T-helper 17 cell (primary cell): ENCODE results near the gene GIPC3. TPM values are rescaled to one million over a fixed set of nuclear protein-coding genes. Genes with fewer than 3 reads are reported as not detected.
"Not testable (repeated sequence)": the region's sequence is repeated elsewhere in the genome, so short reads cannot be mapped to it uniquely, and the experiment has no call there.

Experiments
- ATAC-seq: fragments of 150-1000 bp; cut with Tn5 transposase; 2 replicates; pipeline ENCODE4 v1.10.0; 2021; ENCODE audit warnings: mild to moderate bottlenecking, moderate library complexity
- DNase-seq, 3 donors: peaks; one replicate each; pipeline versions ENCODE4 v3.0.0 to v3.0.0-alpha.2; 2020 to 2021
- H3K9me3 ChIP-seq: one replicate; pipeline ENCODE4 v1.7.0; 2013; ENCODE audit warnings: low read length, mild to moderate bottlenecking; ENCODE audit not compliant: control insufficient read depth, poor library complexity, severe bottlenecking
- H3K27ac Mint-ChIP-seq: one replicate; pipeline ENCODE4 v1.8.0; 2022; ENCODE audit warnings: mild to moderate bottlenecking, moderate library complexity, mixed read lengths
- H3K27me3 Mint-ChIP-seq: one replicate; pipeline ENCODE4 v1.8.0; 2022; ENCODE audit warnings: mixed read lengths
- H3K36me3 Mint-ChIP-seq: one replicate; pipeline ENCODE4 v1.8.0; 2022; ENCODE audit warnings: low read depth, mixed read lengths
- H3K4me1 Mint-ChIP-seq: one replicate; pipeline ENCODE4 v1.8.0; 2022; ENCODE audit warnings: mild to moderate bottlenecking, mixed read lengths
- H3K4me3 Mint-ChIP-seq: one replicate; pipeline ENCODE4 v1.8.0; 2022; ENCODE audit warnings: mild to moderate bottlenecking, moderate library complexity, mixed read lengths
- total RNA-seq, 4 donors: library from RNA in 2 of 4; stranded (reverse) in 2 of 4; gene quantifications; one replicate each; pipeline ENCODE4 v1.2.3 and lab custom pipeline; 2022 to 2026

GIPC3 gene
- total RNA-seq, 2 donors from 2014 or later: 0.42 to 3.3 TPM

DNA sequence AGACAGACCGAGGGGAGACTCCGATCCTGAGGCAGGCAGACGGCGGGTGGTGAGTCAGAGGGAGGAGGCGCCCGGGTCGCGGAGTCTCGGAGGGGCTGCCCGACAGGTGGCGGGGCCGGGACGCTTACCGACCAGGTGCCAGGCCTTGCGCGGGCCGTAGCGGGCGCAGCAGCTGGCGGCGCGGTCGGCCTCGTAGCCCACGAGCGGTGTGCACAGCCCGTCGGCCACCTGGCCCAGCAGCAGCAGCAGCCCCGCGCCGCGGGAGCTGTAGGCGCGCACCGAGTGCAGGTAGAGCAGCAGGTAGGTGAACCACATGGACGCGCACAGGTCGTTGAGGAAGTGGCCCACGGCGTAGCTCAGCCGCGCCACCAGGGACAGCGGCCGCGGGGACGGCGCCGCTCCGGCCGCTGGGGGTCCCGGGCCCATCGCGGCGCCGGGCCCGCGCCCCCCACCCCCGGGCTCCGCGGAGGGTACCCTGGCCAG, 28.3 kb upstream of the GIPC3 start:
- Mint-ChIP-seq H3K27ac (peak overlapping the region; percentile 96), H3K4me3 (peak overlapping the region; percentile 98), H3K4me1 (peaks cover 29% of the 10 kb centered on the region), H3K36me3 (no peaks in the 10 kb centered on the region), H3K27me3 (no peaks in the 10 kb centered on the region)
- DNase-seq (peak; percentile 44 to 68 (median 55)), ATAC-seq (peak; percentile 38)
- H3K9me3 ChIP-seq: no peaks in the 10 kb centered on the region

DNA sequence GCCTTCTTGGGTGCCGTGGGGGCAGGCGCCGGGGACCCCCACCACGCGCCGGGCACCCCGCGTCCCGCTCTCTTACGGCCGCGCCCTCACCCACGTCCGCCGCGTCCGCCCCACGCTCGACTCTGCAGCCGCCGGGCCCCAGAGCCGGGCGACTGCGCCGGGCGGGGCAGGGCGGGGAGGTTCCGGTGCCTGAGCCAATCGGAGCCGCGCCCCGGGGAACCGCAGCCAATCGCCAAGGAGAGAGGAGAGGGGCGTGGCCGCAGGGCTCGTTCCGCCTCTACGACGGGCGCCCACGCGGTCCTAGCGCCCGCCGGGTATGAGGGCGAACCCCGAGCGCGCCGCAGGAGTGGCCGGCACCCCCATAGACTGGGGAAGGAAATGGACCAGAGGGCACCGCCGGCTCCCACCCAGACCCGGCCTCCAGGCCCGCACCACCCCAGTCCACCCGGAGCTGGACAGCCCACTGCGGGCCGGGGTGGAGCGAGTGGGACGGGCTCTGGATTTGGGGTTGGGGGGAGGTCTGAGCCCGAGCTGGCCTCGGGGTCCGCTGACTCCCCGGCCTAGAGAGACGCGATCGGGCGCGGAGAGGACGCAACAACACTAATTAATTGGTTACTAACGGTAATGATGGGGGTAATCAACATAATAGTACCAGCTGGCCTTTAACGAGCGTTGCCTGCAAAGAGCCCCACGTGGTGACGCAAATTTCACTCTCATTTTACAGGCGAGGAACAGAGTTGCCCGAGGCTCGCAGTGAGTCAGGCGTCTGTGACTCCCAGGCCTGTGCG, 27.6 kb upstream of the GIPC3 start, which contains the start of gene MFSD12:
MFSD12 (minus strand) TSS at position 126 of the 788 bp plus-strand sequence. CDS start 183 bp downstream, outside the sequence.
- H3K4me3 Mint-ChIP-seq: peak within 1 kb of the TSS; percentile 98
- no peaks in the 10 kb centered on the region for H3K36me3 Mint-ChIP-seq
- H3K9me3 ChIP-seq: no peaks in the 10 kb centered on the region
- peak; percentile 90 to 92 (median 91) for DNase-seq
- peak; percentile 90 for ATAC-seq
- H3K27me3 Mint-ChIP-seq: no peaks in the 10 kb centered on the region
- peak within 1 kb of the TSS; percentile 96 for H3K27ac Mint-ChIP-seq
- H3K4me1 Mint-ChIP-seq: peaks cover 29% of the 10 kb centered on the region

DNA sequence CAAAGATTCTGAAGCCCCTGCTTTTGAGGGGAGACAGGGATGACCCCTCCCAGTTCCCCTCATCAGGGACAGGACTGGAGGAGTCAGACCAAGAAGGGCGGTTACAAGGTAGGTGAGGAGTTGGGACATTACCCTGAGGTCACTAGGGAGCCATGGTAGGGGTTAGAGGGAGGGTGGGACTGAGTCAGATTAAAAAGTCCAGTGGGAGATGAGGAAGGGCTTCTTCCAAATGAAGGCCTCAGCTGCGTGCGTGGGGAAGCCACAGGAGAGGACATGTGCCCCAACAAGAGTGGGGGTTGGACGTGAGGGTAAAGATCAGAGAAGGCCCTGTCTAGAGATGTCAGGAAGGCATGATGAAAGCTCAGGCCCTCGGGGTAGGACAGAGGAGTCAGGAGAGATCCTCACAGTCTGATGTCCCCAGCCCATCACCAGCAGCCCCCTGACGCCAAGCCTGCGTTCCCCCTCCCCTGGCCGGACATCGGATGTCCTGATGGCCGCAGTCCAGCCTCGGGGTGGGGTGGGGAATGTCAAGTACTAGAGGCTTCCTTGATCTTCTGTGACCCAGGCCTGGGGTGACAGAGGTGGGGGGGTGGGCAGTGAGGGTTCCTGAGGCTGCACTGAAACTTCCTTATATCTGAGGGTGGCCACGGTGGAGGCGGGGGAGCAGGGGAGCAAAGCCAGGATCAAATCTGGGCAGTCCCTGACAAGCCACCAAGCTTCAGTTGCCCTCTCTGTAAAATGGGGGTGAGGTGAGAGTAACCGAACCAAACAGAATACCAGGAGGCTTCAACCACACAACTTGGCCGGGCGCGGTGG, 21.4 kb upstream of the GIPC3 start:
- H3K4me1 Mint-ChIP-seq: no peaks in the 10 kb centered on the region
- ATAC-seq (no peak), DNase-seq (no peak)
- no peaks in the 10 kb centered on the region for H3K36me3 Mint-ChIP-seq
- H3K27ac Mint-ChIP-seq: no peak overlapping the region
- H3K4me3 Mint-ChIP-seq: no peak overlapping the region
- H3K27me3 Mint-ChIP-seq: no peaks in the 10 kb centered on the region
- no peaks in the 10 kb centered on the region for H3K9me3 ChIP-seq

DNA sequence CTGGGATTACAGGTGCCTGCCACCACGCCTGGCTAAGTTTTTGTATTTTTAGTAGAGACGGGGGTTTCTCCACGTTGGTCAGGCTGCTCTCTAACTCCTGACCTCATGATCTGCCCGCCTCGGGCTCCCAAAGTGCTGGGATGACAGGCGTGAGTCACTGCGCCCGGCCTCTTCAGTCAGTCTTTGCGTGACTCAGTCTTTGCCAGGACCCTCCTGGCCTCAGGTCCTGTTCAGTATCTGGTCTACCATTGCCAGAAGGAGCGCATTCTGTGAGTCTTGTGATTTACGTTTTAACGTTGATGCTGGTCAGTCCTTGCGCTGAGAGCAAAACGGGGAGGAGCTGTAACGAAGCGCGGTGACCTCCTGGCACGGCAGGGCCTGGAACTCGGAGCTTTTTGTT, 20.1 kb upstream of the GIPC3 start:
- ATAC-seq: no peak
- Mint-ChIP-seq H3K27me3 (no peaks in the 10 kb centered on the region), H3K36me3 (no peaks in the 10 kb centered on the region), H3K4me3 (no peak overlapping the region), H3K27ac (no peak overlapping the region), H3K4me1 (no peaks in the 10 kb centered on the region)
- DNase-seq: no peak
- no peaks in the 10 kb centered on the region for H3K9me3 ChIP-seq

DNA sequence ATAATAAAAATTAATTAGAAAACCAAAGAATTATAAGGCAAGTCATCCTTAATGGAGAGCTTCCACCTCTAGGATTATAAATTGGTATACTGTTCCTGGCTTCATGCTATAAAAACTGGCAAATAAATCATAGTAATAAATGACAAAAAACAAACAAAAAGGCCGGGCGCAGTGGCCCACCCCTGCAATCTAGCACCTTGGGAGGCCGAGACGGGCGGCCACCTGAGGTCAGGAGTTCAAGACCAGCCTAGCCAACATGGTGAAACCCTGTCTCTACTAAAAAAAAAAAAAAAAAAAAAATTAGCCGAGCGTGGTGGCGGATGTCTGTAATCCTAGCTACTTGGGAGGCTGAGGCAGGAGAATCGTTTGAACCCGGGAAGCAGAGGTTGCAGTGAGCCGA, 15.2 kb upstream of the GIPC3 start:
- not testable (repeated sequence) for DNase-seq, H3K4me3 Mint-ChIP-seq, H3K27me3 Mint-ChIP-seq, H3K27ac Mint-ChIP-seq, H3K9me3 ChIP-seq, ATAC-seq, H3K36me3 Mint-ChIP-seq
- peaks cover 17% of the 10 kb centered on the region for H3K4me1 Mint-ChIP-seq

DNA sequence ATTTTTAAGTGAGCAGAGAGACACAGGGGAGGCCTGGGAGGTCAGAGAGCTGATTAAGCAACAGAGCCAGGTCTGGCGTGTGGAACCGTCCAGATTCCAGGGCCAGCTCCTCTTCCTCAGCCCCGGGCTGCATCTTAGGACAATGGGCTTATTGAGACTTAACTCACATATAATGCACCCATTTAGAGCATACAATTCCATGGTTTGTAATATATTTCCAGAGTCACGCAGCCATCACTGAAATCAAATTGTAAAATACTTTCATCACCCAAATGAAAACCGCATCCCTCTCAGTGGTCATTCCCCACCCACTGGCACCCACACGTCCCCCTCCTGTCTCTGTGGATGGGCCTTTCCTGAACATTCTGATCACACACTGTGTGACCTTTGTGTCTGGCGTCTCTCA, 14.7 kb upstream of the GIPC3 start:
- H3K9me3 ChIP-seq: no peaks in the 10 kb centered on the region
- Mint-ChIP-seq H3K36me3 (no peaks in the 10 kb centered on the region), H3K4me3 (no peak overlapping the region), H3K27ac (no peak overlapping the region), H3K4me1 (peaks cover 17% of the 10 kb centered on the region), H3K27me3 (no peaks in the 10 kb centered on the region)
- DNase-seq: no peak
- ATAC-seq: no peak

DNA sequence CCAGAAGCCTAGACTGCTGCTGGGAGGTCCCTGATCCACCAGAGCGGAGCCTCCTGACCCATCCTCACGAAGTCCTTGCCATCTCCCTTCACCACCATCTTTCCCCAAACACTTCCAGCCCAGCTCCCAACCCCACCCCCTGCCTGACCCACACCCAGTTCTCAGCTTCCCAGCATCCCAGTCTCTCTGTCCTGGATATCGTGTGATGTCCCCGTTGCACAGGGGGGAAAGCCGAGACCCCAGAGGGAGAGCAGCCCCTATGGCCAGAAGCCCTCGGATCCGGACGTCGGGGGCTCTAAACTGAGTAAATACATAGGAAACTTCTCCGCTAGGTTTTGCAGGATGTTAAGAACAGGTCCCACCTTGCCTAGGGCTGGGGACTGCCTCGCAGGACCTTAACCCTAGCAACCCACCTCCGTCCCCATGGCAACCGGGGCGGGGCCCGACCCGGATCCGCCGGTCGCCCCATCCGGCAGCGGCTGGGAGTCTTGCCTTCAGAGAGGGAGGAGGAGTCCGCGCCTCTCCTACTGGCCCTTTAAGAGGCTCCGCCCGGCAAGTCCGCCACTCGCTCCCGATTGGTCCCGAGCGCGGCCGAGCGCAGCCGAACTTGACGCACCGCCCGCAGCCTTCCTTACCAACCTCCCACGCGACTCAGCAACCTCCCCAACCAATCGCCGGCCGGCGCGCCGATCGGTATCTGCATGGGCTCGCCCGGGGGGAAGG, 13.0 kb upstream of the GIPC3 start:
- peak; percentile 96 for ATAC-seq
- Mint-ChIP-seq H3K4me3 (peak overlapping the region; percentile 87), H3K4me1 (peaks cover 17% of the 10 kb centered on the region), H3K27me3 (no peaks in the 10 kb centered on the region), H3K36me3 (no peaks in the 10 kb centered on the region), H3K27ac (no peak overlapping the region)
- peak; percentile 97 to 99 (median 99) for DNase-seq
- no peaks in the 10 kb centered on the region for H3K9me3 ChIP-seq

DNA sequence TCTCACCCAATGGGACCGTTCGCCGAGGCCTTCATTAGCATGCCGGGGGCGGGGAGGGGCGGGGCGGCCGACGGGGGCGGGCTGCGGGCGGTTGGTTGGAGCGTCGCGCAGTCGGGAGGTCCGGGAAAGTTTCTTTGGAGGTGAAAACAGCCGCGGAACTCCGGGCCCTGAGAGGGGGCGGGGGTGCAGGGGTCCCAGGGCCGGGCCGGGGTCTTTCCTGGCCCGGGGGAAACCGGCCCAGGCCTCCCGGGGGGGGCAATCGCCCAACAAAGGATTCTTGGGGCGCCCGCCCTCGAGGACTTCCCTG, 12.5 kb upstream of the GIPC3 start, which contains the start of gene HMG20B:
HMG20B (plus strand) TSS at position 90 of the 307 bp plus-strand sequence. CDS start 366 bp downstream, outside the sequence.
- no peak for DNase-seq
- no peaks in the 10 kb centered on the region for H3K27me3 Mint-ChIP-seq
- peaks cover 17% of the 10 kb centered on the region for H3K4me1 Mint-ChIP-seq
- H3K4me3 Mint-ChIP-seq: peak within 1 kb of the TSS; percentile 87
- no peak within 1 kb of the TSS for H3K27ac Mint-ChIP-seq
- no peaks in the 10 kb centered on the region for H3K9me3 ChIP-seq
- no peaks in the 10 kb centered on the region for H3K36me3 Mint-ChIP-seq
- ATAC-seq: peak; percentile 1

DNA sequence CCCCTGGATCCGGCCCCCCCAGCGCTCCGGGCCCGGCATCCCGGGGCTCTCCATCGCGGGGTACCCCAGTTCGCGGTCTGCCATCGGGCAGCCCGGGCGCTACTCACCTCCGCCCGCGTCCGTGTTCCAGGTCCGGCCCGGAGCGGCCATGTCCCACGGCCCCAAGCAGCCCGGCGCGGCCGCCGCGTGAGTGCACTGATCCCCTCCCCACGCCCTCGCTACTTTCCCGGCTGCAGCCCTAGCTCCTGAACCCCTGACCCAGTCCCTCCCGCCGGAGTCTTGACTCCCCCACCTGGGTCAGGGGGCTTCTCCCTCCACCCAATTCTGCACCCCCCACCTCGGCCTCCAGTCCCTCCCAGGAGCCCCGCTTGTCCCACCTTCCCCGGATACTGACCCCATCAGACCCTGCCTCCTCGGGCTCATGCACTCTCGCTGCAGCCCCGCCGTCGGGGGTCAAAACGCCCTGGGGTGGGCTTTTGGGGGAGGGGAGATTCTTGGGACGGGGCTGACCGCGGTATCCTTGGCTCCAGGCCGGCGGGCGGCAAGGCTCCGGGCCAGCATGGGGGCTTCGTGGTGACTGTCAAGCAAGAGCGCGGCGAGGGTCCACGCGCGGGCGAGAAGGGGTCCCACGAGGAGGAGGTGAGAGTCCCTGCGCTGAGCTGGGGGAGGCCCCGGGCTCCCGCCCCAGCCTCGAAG, 12.0 kb upstream of the GIPC3 start:
- H3K4me1 Mint-ChIP-seq: peaks cover 17% of the 10 kb centered on the region
- no peaks in the 10 kb centered on the region for H3K36me3 Mint-ChIP-seq
- no peaks in the 10 kb centered on the region for H3K9me3 ChIP-seq
- ATAC-seq (no peak), DNase-seq (no peak)
- H3K4me3 Mint-ChIP-seq: peak overlapping the region; percentile 87
- no peak overlapping the region for H3K27ac Mint-ChIP-seq
- no peaks in the 10 kb centered on the region for H3K27me3 Mint-ChIP-seq

DNA sequence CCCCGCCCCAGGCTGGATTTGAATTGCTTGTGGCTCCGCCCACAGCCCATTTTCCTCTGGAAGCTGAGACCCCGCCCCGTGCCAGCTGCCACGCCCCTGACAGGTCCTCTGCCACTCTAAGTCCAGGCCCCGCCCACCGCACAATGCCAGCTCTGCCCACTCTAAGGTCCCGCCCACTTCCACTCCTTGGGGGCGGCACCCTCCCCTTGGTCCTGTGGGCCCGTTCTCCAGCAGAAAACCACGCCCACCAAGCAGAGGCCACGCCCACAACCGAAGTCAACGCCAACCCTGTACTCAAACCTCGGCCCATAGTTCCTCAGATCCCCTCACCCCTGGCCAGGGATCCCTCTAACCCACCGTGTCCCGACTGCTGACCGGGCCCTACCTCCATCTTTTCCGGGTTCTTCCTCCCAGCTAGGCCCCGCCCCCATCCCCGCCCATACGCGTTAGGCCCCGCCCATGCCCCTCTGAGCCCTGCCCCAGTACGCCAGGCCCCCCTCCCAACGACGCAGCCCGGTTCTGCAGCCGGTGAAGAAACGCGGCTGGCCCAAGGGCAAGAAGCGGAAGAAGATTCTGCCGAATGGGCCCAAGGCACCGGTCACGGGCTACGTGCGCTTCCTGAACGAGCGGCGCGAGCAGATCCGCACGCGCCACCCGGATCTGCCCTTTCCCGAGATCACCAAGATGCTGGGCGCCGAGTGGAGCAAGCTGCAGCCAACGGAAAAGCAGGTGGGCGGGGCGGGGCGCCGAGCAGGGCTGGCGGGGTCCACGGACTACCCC, 11.2 kb upstream of the GIPC3 start:
- Mint-ChIP-seq H3K36me3 (no peaks in the 10 kb centered on the region), H3K4me1 (peaks cover 17% of the 10 kb centered on the region), H3K4me3 (peak overlapping the region; percentile 87), H3K27me3 (no peaks in the 10 kb centered on the region), H3K27ac (no peak overlapping the region)
- DNase-seq (peak; percentile 72 to 85 (median 77)), ATAC-seq (peak; percentile 26)
- H3K9me3 ChIP-seq: no peaks in the 10 kb centered on the region

DNA sequence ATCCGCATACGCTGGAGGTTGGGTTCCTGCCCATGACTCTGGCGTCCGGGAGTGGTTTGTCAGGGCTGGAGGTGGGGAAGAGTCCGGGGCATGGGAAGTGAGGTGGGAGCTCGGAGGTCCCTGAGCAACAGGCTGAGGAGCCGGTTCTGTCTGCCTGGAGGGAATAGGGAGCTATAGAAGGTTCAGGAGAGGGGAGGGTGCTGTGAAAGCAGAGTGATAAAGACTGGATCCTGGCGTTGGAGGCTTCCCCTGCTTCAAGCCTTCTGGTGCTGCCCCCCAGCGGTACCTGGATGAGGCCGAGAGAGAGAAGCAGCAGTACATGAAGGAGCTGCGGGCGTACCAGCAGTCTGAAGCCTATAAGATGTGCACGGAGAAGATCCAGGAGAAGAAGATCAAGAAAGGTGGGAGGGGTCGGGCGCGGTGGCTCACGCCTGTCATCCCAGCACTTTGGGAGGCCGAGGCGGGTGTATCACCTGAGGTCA, 10.0 kb upstream of the GIPC3 start:
- no peaks in the 10 kb centered on the region for H3K27me3 Mint-ChIP-seq
- DNase-seq (no peak), ATAC-seq (no peak)
- peaks cover 17% of the 10 kb centered on the region for H3K4me1 Mint-ChIP-seq
- H3K36me3 Mint-ChIP-seq: no peaks in the 10 kb centered on the region
- peak overlapping the region; percentile 46 for H3K4me3 Mint-ChIP-seq
- H3K9me3 ChIP-seq: no peaks in the 10 kb centered on the region
- peak overlapping the region; percentile 14 for H3K27ac Mint-ChIP-seq
